HG03025 (cell line): Measurements from ENCODE around the gene MAP1LC3B.

Experiments used
- ATAC-seq: cut with Tn5 transposase; IDR thresholded peaks from one replicate; pipeline ENCODE4 v1.9.1; 2021; ENCODE audit warnings: mild to moderate bottlenecking, moderate library complexity; ENCODE audit not compliant: unreplicated experiment, low FRiP score

The MAP1LC3B gene

DNA sequence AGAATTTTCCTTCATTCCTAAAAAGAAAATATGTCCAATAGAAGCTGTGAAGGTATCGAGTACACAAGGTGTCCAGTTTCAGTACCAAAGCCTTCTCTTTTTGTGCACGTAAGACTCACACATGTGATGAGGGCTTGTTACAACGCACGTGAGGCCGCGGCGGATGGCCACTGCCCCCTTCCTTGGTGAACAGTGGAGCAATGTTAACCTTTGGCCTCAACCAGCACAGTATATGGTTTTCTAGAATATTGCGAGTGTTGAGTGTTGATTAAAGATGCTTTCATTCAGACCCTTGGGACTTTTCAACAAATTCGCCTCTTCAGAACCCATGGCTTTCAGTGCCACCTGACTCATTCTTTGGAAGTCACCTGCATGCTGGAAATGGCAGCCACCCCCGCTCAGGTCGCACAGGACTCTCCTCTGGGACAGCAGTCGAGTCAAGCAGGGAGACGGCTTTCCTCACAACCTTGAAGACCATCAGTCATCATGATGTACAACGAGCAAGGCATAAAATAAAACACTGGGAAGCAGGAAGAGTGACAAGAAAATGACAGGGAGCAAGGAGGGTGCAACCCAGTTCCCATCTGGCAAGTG lies 14.5 kb downstream of the MAP1LC3B start:
- ATAC-seq, result no peak

GRCh38 chr16:87407511-87408112 lies 15.5 kb downstream of the MAP1LC3B start:
- ATAC-seq, result no peak

- no peak for ATAC-seq
Measured at GRCh38 chr16:87409153-87409552, 17.0 kb downstream of the MAP1LC3B start.

GRCh38 chr16:87409781-87410180 lies 17.6 kb downstream of the MAP1LC3B start:
- no peak for ATAC-seq

DNA sequence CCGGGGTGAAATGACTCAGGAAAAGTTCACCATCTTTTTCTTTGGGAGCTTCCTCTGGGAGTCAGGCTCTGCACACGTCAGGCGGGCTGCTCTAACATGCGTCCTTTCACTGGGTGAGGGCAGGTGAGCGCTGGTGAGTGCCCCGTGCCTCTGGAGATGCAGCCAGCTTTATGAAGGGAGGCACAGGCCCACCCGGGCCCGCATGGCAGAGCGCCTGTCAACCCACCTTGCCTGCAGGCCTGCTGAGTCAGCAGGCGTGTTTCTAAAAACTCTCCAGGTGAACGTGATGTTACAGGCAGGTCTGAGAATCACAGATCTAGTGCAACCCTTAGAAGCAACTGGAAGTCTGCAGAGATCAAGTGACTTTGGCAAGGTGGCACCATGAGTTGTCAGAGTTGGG lies 18.4 kb downstream of the MAP1LC3B start:
- no peak for ATAC-seq

DNA sequence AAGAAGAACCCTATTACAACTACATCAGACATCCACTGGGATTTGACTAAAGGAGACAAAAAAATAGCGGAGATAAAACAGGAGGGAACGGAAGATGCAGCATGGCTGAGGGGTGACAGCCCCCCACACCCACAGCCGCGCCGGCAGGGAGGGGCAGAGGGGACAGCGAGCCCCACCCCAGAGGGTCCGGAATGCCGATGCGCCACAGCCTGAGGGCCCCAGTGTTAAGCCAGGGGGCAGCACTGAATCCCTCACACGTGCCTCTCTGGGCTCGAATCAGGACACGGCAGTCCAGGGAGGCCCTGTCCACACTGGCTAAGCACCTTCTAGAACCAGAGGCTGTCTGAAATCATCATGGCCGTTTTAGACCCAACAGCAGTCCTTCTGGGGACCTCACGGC lies 18.8 kb downstream of the MAP1LC3B start:
- ATAC-seq, result no peak

DNA sequence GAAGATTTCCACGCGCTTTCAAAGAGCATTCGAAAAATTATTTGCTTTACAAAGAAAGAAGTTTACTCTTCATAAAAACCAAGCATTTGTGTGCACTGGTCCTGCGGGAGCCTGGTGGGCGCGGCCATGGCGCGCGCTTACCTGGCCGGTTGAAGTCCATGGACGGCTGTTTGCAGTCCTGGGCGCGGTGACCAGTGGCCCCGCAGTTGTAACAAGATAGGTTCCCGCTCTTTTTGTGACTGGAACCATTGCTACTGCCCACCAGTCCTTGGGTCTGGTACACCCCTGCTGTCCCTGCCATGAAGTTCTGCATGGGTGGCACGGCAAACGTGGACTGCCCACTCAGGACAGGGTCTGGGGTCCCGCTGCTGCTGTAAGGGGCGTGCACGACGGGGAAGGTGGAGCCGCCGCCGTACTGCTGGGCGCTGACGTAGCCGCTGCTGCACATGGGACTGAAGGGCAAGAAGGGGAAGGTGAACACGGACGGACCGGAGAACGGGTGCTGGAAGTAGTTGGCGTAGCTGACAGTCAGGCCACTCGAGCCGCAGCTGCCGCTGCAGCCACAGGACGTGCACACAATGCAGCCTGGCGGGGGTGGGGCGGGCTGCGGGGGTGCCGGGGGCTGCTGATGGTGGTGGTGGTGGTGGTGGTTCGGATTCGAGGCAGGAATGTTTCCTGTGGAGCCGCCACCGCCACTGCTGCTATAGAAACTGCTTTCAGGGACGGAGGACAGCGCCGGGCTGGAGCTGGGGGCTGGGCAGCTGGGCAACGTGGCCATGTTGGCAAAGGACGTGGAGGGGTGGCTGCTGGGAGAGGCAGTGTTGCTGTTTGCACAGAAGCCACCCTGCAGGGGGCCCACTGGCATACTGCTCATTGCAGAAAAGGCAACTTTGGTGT lies 19.5 kb downstream of the MAP1LC3B start:
- ATAC-seq, result no peak

DNA sequence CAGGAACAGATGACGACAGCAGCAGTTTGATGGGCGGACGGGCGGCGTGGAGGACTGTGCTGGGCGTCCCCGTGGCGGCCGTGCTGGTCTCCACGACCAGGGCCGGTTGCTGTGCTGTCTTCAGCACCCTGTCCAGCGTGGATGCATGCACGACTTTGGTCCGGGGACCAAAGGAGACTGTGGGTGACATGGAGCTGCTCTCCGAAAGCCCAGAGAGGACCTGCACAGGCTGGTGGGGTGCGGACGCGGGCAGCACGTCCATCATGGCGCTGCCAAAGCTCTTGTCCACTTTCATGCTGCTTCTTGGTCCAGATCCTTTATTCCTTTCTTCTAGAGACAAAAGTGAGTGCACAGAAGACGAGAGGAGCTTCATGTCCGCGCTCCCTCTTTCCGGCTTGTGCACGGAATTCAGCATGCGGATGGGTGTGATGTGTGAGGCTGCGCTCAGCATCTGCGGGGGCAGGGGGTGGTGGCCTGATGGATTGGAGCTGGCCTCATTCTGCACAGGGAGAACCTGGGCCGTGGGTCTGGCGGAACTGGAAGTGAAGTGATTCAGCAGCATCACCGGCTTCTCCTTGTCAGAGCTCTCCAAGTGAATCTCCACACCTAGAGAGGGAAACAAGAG lies 20.3 kb downstream of the MAP1LC3B start:
- ATAC-seq, result no peak

DNA sequence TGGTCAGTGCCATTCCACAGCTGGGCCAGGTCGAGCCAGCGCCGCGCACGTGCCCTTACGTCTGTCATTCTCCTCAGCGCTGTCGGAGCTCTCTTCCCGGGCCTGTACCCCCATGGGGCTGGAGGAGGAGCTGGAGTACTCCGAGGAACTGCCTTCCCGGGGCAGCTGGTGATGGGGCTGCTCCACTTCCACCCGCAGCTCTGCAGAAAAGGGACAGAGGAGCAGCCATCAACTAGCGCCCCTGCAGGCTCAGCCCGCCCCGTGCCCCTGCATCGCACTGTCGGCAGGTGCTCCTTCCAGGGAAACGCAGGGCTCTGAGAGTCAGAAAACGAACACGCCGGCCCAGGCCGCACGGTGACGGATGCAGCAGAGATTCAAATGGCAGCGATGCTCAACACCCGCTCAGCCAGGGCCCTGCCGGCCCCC lies 20.9 kb downstream of the MAP1LC3B start:
- ATAC-seq, result no peak

DNA sequence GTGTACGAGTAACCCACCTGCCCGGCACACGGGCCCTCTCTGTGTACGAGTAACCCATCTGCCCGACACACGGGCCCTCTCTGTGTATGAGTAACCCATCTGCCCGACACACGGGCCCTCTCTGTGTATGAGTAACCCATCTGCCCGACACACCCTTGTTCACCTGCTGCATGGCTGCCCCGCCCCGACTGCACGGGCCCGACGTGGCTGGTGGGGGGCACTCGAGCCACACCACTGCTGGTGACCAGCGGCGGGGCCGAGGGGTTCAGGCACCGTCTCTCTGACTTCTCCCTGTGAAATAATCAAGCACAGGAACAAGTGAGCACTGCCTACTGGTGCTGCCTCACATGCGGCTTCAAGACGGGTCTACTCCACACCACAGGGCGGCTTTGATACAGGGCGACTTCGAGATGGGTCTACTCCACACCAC lies 22.1 kb downstream of the MAP1LC3B start:
- ATAC-seq, result no peak

DNA sequence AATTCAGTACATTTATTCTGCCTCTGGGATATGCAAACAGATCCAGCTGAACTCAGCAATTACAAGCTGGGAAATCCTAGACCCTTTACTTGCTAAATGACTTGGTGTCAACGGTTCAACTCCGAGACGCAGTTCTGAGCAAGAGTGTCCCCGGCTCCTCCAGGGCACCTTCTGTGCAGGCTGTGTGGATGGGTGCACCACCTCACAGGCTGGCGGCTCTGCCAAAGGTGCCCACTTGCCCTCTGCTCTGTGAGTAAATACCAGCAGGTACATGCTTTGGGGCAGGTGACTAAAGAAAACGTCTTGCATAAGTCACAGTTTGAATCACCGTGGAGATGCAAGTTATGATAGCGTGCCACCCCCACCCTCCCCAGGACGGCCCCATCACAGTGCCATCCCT lies 23.3 kb downstream of the MAP1LC3B start:
- no peak for ATAC-seq

GRCh38 chr16:87416826-87417527 lies 24.8 kb downstream of the MAP1LC3B start:
- no peak for ATAC-seq

- no peak for ATAC-seq
Measured at GRCh38 chr16:87417528-87417910, 25.4 kb downstream of the MAP1LC3B start.

- no peak for ATAC-seq
Measured at GRCh38 chr16:87418216-87418615, 26.1 kb downstream of the MAP1LC3B start.

DNA sequence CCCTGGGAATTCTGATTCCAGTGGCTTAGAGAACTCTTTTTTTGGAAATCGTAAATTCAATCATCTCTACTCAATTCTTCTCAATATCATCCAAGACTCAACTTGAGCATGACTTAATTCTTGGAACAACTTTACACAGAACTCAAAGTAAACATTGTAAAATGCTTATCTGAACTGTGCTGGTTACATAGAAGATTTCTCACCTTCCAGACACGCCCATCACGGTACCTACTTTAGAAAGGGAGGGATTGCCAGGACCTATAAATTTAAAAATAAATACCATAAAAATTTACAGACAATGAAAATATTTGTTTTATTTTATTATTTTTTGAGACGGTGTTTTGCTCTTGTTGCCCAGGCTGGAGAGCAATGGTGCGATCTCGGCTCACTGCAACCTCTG lies 26.5 kb downstream of the MAP1LC3B start:
- ATAC-seq, result no peak

DNA sequence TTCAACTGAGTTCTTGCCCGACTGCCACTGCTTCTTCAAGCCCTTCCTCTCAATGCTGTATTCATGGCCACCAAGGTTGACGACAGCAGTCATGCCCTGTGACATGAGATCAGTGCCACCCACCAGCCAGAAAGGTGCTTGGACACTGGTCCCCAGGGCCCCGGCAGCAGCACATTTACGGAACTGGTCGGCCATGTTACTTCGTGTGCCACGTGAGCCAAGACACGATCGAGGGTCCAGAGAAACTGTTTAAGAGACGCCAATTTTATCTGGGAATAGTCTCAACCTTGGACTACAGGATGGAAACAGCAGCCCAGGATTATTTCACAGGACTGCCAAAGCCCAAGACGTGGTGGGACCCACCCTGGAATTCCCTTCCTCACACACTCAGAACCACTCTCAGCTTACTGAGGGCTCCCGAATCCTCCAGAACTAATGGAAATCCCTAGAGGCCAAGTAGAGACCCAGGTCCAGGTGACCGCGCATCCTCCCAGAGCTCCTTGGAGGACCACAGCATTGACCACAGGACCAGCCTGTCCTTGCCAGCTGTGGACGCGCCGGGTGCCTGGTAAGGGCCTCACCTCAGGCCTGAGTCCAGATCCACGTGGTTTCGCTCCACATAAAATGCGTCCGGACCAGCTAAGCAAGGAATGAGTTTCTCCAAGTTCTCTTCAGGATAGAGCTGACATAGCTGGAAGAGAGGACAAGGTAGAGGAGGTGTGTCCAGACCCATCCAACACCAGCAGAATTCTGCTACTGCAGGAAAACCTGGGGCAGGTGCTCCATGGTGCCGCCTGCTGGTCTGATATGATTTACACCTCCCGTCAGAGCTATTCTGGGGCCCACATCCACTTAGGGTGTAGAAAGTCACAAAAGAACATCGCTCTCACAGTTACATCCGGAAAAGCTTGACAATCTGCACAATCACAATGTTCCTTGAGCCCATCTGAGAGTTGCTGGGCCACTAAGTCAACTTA lies 28.2 kb downstream of the MAP1LC3B start:
- no peak for ATAC-seq

- ATAC-seq, result no peak
Measured at GRCh38 chr16:87421003-87421912, 29.1 kb downstream of the MAP1LC3B start.

DNA sequence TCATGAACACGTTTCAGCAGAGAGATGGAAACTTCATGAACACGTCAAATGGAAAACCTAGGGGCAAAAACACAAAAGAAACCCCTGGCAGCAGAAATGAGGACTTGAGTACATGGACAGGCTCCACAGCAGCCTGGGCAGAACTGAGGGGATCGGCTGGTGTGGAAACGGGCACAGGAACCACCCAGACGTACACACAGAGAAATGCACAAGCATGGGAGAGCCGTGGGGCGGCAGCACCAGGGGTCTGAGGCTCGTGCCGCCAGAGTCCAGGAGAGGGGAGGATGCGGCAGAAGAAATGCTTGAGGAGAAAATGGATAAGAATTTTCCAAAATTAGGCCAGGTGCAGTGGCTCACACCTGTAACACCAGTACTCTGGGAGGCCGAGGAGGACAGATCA lies 30.0 kb downstream of the MAP1LC3B start:
- ATAC-seq, result no peak
